Left lung (tissue), 10 donors: ENCODE data around the gene MARK3. TPM values are rescaled to one million over a fixed set of nuclear protein-coding genes. Genes with fewer than 3 reads are reported as not detected.

ENCODE experiments used
- ATAC-seq: fragments of 200-7000 bp; cut with Tn5 transposase; one replicate; pipeline ENCODE4 v1.9.1; 2020; ENCODE audit warnings: moderate library complexity
- DNase-seq, 4 donors: peaks; one replicate each; pipeline ENCODE4 v3.0.0-alpha.2; 2013 to 2020
- H3K27ac ChIP-seq, 2 donors: fragments of 200-600 bp; sonication (generic) in 1 of 2; one replicate each; pipeline versions ENCODE4 v1.5.0 to v1.8.0; 2020 to 2021
- H3K27me3 ChIP-seq, 2 donors: fragments of 200-600 bp; sonication (generic) in 1 of 2; one replicate each; pipeline versions ENCODE4 v1.5.0 to v1.8.0; 2020 to 2021
- H3K36me3 ChIP-seq, 2 donors: fragments of 200-600 bp; sonication (generic) in 1 of 2; one replicate each; pipeline versions ENCODE4 v1.5.0 to v1.8.0; 2020 to 2021
- H3K4me1 ChIP-seq, 2 donors: fragments of 200-600 bp; one replicate each; pipeline ENCODE4 v1.8.0; 2021
- H3K4me3 ChIP-seq, 2 donors: fragments of 200-600 bp; sonication (generic) in 1 of 2; one replicate each; pipeline versions ENCODE4 v1.5.0 to v1.8.0; 2020 to 2021; ENCODE audit warnings: mild to moderate bottlenecking in 1 of 2
- H3K9me3 ChIP-seq, 2 donors: fragments of 200-600 bp; sonication (generic) in 1 of 2; one replicate each; pipeline versions ENCODE4 v1.5.0 to v1.8.0; 2020 to 2021
- intact Hi-C, 2 donors: fragments of 100-400 bp; cut with DNase I; formaldehyde crosslinking; loops; one replicate each; pipeline versions ENCODE4 v1.11.2 to v1.14.2; 2022
- polyA plus RNA-seq, 6 donors: library from polyadenylated mRNA; unstranded; fragments of 120-200 nt; gene quantifications; one replicate each; pipeline ENCODE4 v1.2.1, GENCODE V29; 2013; ENCODE audit not compliant: insufficient read length in 6 of 6
- total RNA-seq, 2 donors: library from RNA; stranded (reverse); fragmentation: NEBNext Ultra II Directional; extraction: Animal tissue kit (Norgen Biotek cat#: 25700); gene quantifications; one replicate each; pipeline ENCODE4 v1.2.1, GENCODE V29; 2021
- TF ChIP-seq, protein P1 (sequence below), 2 donors: fragments of 200-600 bp; sonication (generic) in 1 of 2; IDR thresholded peaks; one replicate each; pipeline versions ENCODE4 v1.5.0 to v1.8.0; 2021; ENCODE audit warnings: antibody characterized with exemption in 2 of 2
- donor health status: DM: no; HTN: yes; CAD: no.
- donor health status: DM: no; HTN: no; CAD: no.

MARK3 gene
- total and polyA plus RNA-seq, 8 donors: 78.8 to 135 (median 122) TPM

DNA sequence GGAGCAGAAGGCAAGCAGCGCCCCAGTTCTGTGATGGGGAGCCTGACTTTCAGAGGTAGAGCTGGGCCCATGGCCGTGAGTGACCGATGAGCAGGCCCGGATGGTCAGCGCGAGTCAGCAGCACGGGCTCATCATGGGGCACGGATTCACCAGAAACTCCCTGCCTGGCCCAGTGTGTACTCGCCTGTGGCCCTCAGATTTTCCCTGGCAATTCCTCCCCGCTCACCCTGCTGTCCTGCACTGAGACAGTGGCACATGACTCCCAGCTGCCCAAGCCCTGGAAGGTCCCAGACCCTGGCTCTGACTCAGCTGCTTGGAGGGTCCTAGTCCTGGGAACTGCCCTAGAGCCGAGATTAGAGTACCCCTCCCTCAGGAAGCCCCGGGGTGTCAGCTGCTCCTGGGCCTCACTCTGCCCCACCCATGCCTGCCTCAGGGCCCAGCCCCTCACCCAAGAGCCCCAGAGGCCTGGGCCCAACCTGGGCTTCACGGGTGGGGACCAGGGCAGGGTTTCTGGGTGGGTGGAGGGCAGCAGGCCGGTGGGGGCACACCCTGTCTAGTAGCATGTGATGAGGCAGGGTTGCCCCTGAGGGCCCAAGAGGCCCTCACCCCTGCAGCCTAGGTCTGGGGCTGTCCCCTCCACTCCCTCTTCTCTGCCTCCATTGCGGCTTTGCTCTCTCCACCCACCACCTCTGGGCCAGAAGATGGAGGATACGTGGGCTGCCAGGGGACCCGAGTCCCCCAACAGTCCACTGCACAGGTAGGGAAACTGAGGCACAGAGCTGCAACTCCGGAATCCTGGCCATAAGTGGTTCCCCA, 152.2 kb downstream of the MARK3 start:
- intact Hi-C loops: no loop called here
- no peak overlapping the region for H3K27ac ChIP-seq
- peaks cover 18 to 31% of the 10 kb centered on the region in 2 donors for H3K4me1 ChIP-seq
- TF ChIP-seq, protein P1, sequence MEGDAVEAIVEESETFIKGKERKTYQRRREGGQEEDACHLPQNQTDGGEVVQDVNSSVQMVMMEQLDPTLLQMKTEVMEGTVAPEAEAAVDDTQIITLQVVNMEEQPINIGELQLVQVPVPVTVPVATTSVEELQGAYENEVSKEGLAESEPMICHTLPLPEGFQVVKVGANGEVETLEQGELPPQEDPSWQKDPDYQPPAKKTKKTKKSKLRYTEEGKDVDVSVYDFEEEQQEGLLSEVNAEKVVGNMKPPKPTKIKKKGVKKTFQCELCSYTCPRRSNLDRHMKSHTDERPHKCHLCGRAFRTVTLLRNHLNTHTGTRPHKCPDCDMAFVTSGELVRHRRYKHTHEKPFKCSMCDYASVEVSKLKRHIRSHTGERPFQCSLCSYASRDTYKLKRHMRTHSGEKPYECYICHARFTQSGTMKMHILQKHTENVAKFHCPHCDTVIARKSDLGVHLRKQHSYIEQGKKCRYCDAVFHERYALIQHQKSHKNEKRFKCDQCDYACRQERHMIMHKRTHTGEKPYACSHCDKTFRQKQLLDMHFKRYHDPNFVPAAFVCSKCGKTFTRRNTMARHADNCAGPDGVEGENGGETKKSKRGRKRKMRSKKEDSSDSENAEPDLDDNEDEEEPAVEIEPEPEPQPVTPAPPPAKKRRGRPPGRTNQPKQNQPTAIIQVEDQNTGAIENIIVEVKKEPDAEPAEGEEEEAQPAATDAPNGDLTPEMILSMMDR (IDR thresholded peaks at IDR 0.05): no peak
- no peaks in the 10 kb centered on the region for H3K9me3 ChIP-seq
- peaks cover 0 to 41% of the 10 kb centered on the region in 2 donors for H3K36me3 ChIP-seq
- DNase-seq: peak in 1 of 4 donors; percentile 51
- ATAC-seq: no peak
- H3K27me3 ChIP-seq: peaks cover 0 to 41% of the 10 kb centered on the region in 2 donors
- H3K4me3 ChIP-seq: no peak overlapping the region

DNA sequence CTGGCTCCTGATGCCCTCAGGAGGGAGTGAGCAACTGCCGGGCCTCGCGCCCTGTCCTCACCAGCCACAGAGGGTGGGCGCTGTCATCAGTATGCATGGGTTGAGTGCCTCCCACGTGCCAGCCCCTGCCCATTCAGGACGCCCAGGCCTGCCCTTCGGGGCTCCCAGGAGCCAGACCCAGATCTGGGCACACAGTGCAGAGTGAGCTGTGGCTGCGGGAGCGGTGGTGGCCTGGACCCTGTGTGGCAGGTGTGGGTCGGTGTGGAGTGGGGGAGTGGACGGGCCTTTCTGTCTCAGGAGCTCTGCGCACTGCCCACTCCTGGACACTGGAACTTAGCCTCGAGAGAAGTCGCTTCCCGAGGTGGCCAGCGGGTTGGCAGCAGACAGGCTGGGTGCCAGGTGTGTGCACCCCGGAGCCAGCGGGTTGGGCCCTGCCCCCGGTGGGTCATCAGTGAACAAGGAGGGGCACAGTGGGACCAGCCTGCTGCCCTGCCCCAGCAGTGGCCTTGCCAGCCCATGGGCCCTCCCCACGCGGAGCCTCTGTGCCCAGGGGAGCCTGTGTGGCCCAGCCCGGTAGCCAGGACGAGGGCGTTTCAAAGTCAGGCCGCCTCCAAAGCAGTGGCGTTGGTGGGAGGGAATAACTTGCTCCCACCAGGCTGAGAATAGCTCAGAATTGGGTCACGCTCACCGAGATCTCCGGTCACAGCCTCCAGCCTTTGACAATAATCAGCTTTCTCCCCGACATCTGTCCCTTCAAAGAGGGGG, 153.3 kb downstream of the MARK3 start:
- Histone ChIP-seq H3K4me1 (peaks cover 18 to 40% of the 10 kb centered on the region in 2 donors), H3K27me3 (peaks cover 0 to 46% of the 10 kb centered on the region in 2 donors), H3K27ac (no peak overlapping the region), H3K9me3 (no peaks in the 10 kb centered on the region), H3K36me3 (peaks cover 0 to 30% of the 10 kb centered on the region in 2 donors), H3K4me3 (no peak overlapping the region)
- intact Hi-C loops: no loop called here
- ATAC-seq (no peak), DNase-seq (peak in 1 of 4 donors; percentile 78)
- TF ChIP-seq, protein P1 (IDR thresholded peaks at IDR 0.05): no peak

DNA sequence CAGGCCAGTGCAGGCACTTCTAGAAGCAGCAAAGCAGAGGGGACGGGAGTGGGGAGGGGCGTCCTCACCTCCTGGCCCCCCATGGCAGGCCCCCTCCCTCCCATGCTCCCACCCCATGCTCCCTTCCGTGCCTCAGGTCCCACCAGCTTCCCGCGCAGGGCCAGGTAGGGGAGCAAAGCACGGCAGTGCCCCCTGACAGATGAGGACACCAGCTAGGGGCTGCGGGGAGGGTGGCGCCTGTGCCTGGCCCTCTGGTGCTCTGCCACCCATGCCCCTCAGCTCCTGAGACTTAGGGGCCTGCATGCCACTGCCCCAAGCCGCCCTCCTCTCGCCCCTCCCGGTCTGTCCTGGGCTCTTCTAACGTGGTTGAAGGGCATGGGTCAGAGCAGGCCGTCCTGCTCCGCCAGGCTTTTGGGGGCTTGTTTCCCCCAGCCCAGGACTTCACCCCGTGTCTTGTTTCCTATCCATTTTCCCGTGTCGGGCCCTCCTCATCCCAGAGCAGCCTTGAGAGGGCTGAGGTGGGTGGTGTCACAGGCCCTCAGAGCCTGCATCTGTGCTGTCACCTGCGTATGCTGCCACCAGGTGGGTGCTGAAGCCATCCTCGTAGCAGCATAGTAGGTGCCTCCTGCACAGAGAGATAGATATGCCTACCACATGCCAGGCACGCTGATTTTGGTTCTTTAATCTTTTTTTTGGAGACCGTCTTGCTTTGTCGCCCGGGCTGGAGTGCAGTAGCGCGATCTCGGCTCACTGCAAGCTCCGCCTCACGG, 154.0 kb downstream of the MARK3 start:
- Histone ChIP-seq H3K4me3 (no peak overlapping the region), H3K4me1 (peaks cover 23 to 43% of the 10 kb centered on the region in 2 donors), H3K36me3 (peaks cover 0 to 22% of the 10 kb centered on the region in 2 donors), H3K9me3 (no peaks in the 10 kb centered on the region), H3K27ac (peak overlapping the region; percentile 65 to 83), H3K27me3 (peaks cover 0 to 46% of the 10 kb centered on the region in 2 donors)
- DNase-seq: peak in 1 of 4 donors; percentile 78
- no peak for ATAC-seq
- intact Hi-C loops: no loop called here
- TF ChIP-seq, protein P1 (IDR thresholded peaks at IDR 0.05): no peak

DNA sequence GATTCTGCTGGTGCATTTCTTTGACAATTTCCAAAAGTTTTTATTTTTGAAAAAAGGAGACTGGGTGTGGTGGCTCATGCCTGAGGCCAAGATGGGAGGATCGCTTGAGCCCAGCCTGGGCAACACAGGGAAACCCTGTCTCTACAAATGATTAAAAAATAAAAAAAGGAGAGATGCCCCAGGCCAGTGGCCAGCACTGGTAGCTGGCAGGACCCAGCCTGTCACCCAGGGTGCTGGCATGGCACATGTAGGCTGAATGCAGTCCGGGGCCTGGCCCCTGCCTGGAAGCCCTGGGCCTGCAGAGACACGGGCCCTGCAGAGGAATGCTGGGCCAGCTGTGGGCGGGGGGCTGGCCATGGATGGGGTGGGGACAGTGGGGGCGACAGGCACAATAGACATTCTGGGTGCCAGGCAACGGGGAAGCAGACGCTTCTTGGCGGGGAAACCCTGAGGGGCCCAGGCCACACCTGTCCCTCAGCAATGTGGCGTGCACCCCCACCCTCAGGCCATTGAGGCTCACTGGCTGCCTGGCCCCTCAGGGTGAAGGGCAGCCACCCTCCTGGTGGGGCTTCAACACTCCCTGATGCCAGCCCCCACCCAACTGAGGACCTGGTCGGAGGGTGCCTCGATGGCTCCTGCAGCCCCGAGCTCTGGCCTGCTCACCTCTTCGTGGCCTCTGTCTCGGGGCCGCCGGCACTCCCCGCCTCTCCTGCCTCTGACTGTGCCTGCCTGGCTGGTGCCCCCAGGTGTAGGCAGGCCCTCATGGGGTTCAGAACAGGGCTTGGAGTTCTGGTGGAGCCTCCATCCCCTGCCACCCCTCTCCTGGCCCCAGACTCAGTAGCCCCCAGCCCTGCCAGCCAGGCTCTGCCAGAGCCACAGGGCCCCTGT, 155.8 kb downstream of the MARK3 start:
- ATAC-seq (no peak), DNase-seq (peak in 1 of 4 donors; percentile 76)
- H3K27ac ChIP-seq: peak overlapping the region; percentile 83
- H3K4me1 ChIP-seq: peaks cover 26 to 43% of the 10 kb centered on the region in 2 donors
- peaks cover 0 to 4% of the 10 kb centered on the region in 2 donors for H3K36me3 ChIP-seq
- peaks cover 0 to 46% of the 10 kb centered on the region in 2 donors for H3K27me3 ChIP-seq
- intact Hi-C loops: no loop called here
- TF ChIP-seq, protein P1 (IDR thresholded peaks at IDR 0.05): no peak
- no peak overlapping the region for H3K4me3 ChIP-seq
- no peaks in the 10 kb centered on the region for H3K9me3 ChIP-seq
